ENCODE data around the gene CDK14.

GRCh38 chr7:90736316-90736715 is 140.2 kb downstream of the CDK14 start:
- TF ChIP-seq, protein P1, sequence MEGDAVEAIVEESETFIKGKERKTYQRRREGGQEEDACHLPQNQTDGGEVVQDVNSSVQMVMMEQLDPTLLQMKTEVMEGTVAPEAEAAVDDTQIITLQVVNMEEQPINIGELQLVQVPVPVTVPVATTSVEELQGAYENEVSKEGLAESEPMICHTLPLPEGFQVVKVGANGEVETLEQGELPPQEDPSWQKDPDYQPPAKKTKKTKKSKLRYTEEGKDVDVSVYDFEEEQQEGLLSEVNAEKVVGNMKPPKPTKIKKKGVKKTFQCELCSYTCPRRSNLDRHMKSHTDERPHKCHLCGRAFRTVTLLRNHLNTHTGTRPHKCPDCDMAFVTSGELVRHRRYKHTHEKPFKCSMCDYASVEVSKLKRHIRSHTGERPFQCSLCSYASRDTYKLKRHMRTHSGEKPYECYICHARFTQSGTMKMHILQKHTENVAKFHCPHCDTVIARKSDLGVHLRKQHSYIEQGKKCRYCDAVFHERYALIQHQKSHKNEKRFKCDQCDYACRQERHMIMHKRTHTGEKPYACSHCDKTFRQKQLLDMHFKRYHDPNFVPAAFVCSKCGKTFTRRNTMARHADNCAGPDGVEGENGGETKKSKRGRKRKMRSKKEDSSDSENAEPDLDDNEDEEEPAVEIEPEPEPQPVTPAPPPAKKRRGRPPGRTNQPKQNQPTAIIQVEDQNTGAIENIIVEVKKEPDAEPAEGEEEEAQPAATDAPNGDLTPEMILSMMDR (IDR thresholded peaks at IDR 0.05) = no peak
- TF ChIP-seq POLR2A (IDR thresholded peaks at IDR 0.05) = no peak
